Measurements from ENCODE around the gene PLVAP.

Gene PLVAP

GRCh38 chr19:17327654-17328516, 49.3 kb downstream of the PLVAP start:
- no peak for TF ChIP-seq MAX (IDR thresholded peaks at IDR 0.05; ENCODE audit: low read depth, low read length)
- no peak for TF ChIP-seq CTCF (IDR thresholded peaks at IDR 0.05; ENCODE audit: low read depth, low read length)
- no peak for TF ChIP-seq POLR2A (IDR thresholded peaks at IDR 0.05; ENCODE audit: extremely low read depth, insufficient read length)
- no peak for TF ChIP-seq MYC (IDR thresholded peaks at IDR 0.05; ENCODE audit: low read depth, low read length)
- peak; percentile 38 for DNase-seq (ENCODE audit: low read depth)
- no peak overlapping the region for H3K4me3 ChIP-seq (ENCODE audit: low read depth, low read length)

GRCh38 chr19:17327068-17327653, 50.0 kb downstream of the PLVAP start:
- H3K4me3 ChIP-seq (ENCODE audit: low read depth, low read length) = no peak overlapping the region
- DNase-seq (ENCODE audit: low read depth) = no peak
- TF ChIP-seq MAX (IDR thresholded peaks at IDR 0.05; ENCODE audit: low read depth, low read length) (no peak), POLR2A (IDR thresholded peaks at IDR 0.05; ENCODE audit: extremely low read depth, insufficient read length) (no peak), CTCF (IDR thresholded peaks at IDR 0.05; ENCODE audit: low read depth, low read length) (no peak), MYC (IDR thresholded peaks at IDR 0.05; ENCODE audit: low read depth, low read length) (no peak)

- no peak for TF ChIP-seq POLR2A (IDR thresholded peaks at IDR 0.05; ENCODE audit: extremely low read depth, insufficient read length)
- TF ChIP-seq MYC (IDR thresholded peaks at IDR 0.05; ENCODE audit: low read depth, low read length) = no peak
- TF ChIP-seq CTCF (IDR thresholded peaks at IDR 0.05; ENCODE audit: low read depth, low read length) = no peak
- no peak for TF ChIP-seq MAX (IDR thresholded peaks at IDR 0.05; ENCODE audit: low read depth, low read length)
- H3K4me3 ChIP-seq (ENCODE audit: low read depth, low read length) = no peak overlapping the region
- no peak for DNase-seq (ENCODE audit: low read depth)
Measured at GRCh38 chr19:17326595-17326966, 50.6 kb downstream of the PLVAP start.

GRCh38 chr19:17325881-17326594, 51.1 kb downstream of the PLVAP start:
- H3K4me3 ChIP-seq (ENCODE audit: low read depth, low read length) = no peak overlapping the region
- DNase-seq (ENCODE audit: low read depth) = no peak
- TF ChIP-seq MAX (IDR thresholded peaks at IDR 0.05; ENCODE audit: low read depth, low read length) (no peak), POLR2A (IDR thresholded peaks at IDR 0.05; ENCODE audit: extremely low read depth, insufficient read length) (no peak), MYC (IDR thresholded peaks at IDR 0.05; ENCODE audit: low read depth, low read length) (no peak), CTCF (IDR thresholded peaks at IDR 0.05; ENCODE audit: low read depth, low read length) (no peak)

- TF ChIP-seq MYC (IDR thresholded peaks at IDR 0.05; ENCODE audit: low read depth, low read length) = no peak
- no peak for TF ChIP-seq MAX (IDR thresholded peaks at IDR 0.05; ENCODE audit: low read depth, low read length)
- TF ChIP-seq CTCF (IDR thresholded peaks at IDR 0.05; ENCODE audit: low read depth, low read length) = no peak
- no peak for TF ChIP-seq POLR2A (IDR thresholded peaks at IDR 0.05; ENCODE audit: extremely low read depth, insufficient read length)
- DNase-seq (ENCODE audit: low read depth) = no peak
- H3K4me3 ChIP-seq (ENCODE audit: low read depth, low read length) = no peak overlapping the region
Measured at GRCh38 chr19:17325133-17325532, 52.0 kb downstream of the PLVAP start.
